B cell (primary cell): ENCODE data around the gene DNAH8. TPM values are rescaled to one million over a fixed set of nuclear protein-coding genes. Genes with fewer than 3 reads are reported as not detected.

ENCODE experiments used
- ATAC-seq: fragments of 200-7000 bp; cut with Tn5 transposase; one replicate; pipeline ENCODE4 v1.10.0; 2021; ENCODE audit warnings: low read depth, mild to moderate bottlenecking, moderate number of reproducible peaks, moderate library complexity
- CTCF ChIA-PET: fragments of 350-600 bp; sonication (Branson Sonifier 250); formaldehyde crosslinking; loops from one replicate; lab custom pipeline; 2021; ENCODE audit warnings: antibody characterized with exemption, inconsistent platforms; lab: Charles Lee
- POLR2A ChIA-PET: fragments of 350-600 bp; sonication (Branson Sonifier 250); formaldehyde crosslinking; loops from one replicate; lab custom pipeline; 2021; ENCODE audit warnings: antibody characterized with exemption; lab: Charles Lee
- DNase-seq: peaks from one replicate; pipeline ENCODE4 v3.0.0; 2013
- H2AFZ ChIP-seq: 2 replicates; pipeline ENCODE4 v1.6.1; 2012; ENCODE audit warnings: mild to moderate bottlenecking, low read depth, low read length; ENCODE audit not compliant: insufficient read depth, poor library complexity, severe bottlenecking
- H3K27ac ChIP-seq, 2 donors: 1 replicate in 1 of 2; 2 replicates in 1 of 2; pipeline ENCODE4 v1.5.1; 2012 to 2013; ENCODE audit warnings: low read length in 2 of 2, mild to moderate bottlenecking in 2 of 2, moderate library complexity in 1 of 2
- H3K27me3 ChIP-seq, 4 experiments: fragments of 200-600 bp in 1 of 4; sonication (generic) in 1 of 4; replicated peaks in 1 of 4; 1 replicate in 2 of 4; 2 replicates in 2 of 4; pipeline versions ENCODE4 v1.6.1 to v1.7.0; 2013 to 2016; ENCODE audit warnings: low read length in 3 of 4, mild to moderate bottlenecking in 2 of 4, mixed read lengths in 1 of 4, moderate library complexity in 1 of 4; ENCODE audit not compliant: insufficient read depth in 4 of 4, control insufficient read depth in 3 of 4; ENCODE audit errors: control extremely low read depth in 1 of 4
- H3K36me3 ChIP-seq, 2 experiments: replicated peaks in 1 of 2; 1 replicate in 1 of 2; 2 replicates in 1 of 2; pipeline versions ENCODE4 v1.6.1 to v1.7.1; 2013; ENCODE audit warnings: low read length in 1 of 2; ENCODE audit not compliant: insufficient read depth in 2 of 2, control insufficient read depth in 1 of 2; ENCODE audit errors: control extremely low read depth in 1 of 2, extremely low read depth in 1 of 2
- H3K4me1 ChIP-seq, 2 donors: fragments of 200-600 bp in 1 of 2; sonication (generic) in 1 of 2; 1 replicate in 1 of 2; 2 replicates in 1 of 2; pipeline versions ENCODE4 v1.5.1 to v1.6.1; 2013 to 2017; ENCODE audit warnings: low read length in 2 of 2; ENCODE audit not compliant: control insufficient read depth in 2 of 2, insufficient read depth in 2 of 2
- H3K4me2 ChIP-seq: replicated peaks from 2 replicates; pipeline ENCODE3; 2012; ENCODE audit warnings: mild to moderate bottlenecking, low read depth, low read length; ENCODE audit not compliant: poor library complexity, severe bottlenecking
- H3K4me3 ChIP-seq, 5 experiments: fragments of 200-600 bp in 1 of 5; sonication (generic) in 1 of 5; 1 replicate in 3 of 5; 2 replicates in 2 of 5; pipeline versions ENCODE4 v1.5.1 to v1.7.0; 2011 to 2016; ENCODE audit warnings: low read length in 4 of 5, mild to moderate bottlenecking in 4 of 5, low read depth in 2 of 5, control low read depth in 1 of 5, moderate library complexity in 1 of 5; ENCODE audit not compliant: insufficient read depth in 1 of 5; ENCODE audit errors: control extremely low read depth in 1 of 5, extremely low read depth in 1 of 5
- H3K79me2 ChIP-seq: fragments of 200-600 bp; sonication (generic); one replicate; pipeline ENCODE4 v1.6.0; 2016; ENCODE audit warnings: low read length; ENCODE audit not compliant: control insufficient read depth, insufficient read depth
- H3K9ac ChIP-seq: fragments of 200-600 bp; sonication (generic); 2 replicates; pipeline ENCODE4 v1.6.1; 2017; ENCODE audit warnings: mild to moderate bottlenecking, low read length, moderate library complexity
- H3K9me3 ChIP-seq, 3 donors: one replicate each; pipeline versions ENCODE4 v1.6.1 to v1.7.1; 2013; ENCODE audit warnings: low read length in 2 of 3; ENCODE audit not compliant: control insufficient read depth in 2 of 3, insufficient read depth in 1 of 3; ENCODE audit errors: control extremely low read depth in 1 of 3
- H4K20me1 ChIP-seq: 2 replicates; pipeline ENCODE4 v1.6.0; 2012; ENCODE audit warnings: mild to moderate bottlenecking, low read length; ENCODE audit not compliant: insufficient read depth, control insufficient read depth, poor library complexity, severe bottlenecking
- H3K27ac Mint-ChIP-seq: one replicate; pipeline ENCODE4 v1.8.0; 2021; ENCODE audit warnings: mixed read lengths
- H3K27me3 Mint-ChIP-seq: one replicate; pipeline ENCODE4 v1.8.0; 2021; ENCODE audit warnings: mixed read lengths
- H3K4me1 Mint-ChIP-seq: one replicate; pipeline ENCODE4 v1.8.0; 2021; ENCODE audit warnings: mixed read lengths
- H3K4me3 Mint-ChIP-seq: one replicate; pipeline ENCODE4 v1.8.0; 2021; ENCODE audit warnings: mixed read lengths
- H3K9me3 Mint-ChIP-seq: one replicate; pipeline ENCODE4 v1.8.0; 2022; ENCODE audit warnings: mixed read lengths; ENCODE audit not compliant: insufficient read depth
- EZH2 ChIP-seq: IDR thresholded peaks from 2 replicates; pipeline ENCODE4 v1.6.1; 2012; ENCODE audit warnings: borderline replicate concordance, low read depth, mild to moderate bottlenecking, moderate library complexity, low read length; ENCODE audit not compliant: insufficient read depth, poor library complexity, severe bottlenecking
- WGBS: methylation state at CpG from one replicate; pipeline ENCODE4 v1.1.5; 2013; ENCODE audit warnings: missing lambda C conversion rate; ENCODE audit not compliant: insufficient coverage; 5-methylcytosine and 5-hydroxymethylcytosine counted together
- intact Hi-C: fragments of 100-400 bp; cut with micrococcal nuclease; formaldehyde crosslinking; loops from one replicate; pipeline ENCODE4 v1.10.0; 2022
- polyA plus RNA-seq: library from polyadenylated mRNA; depleted of rRNA; stranded (reverse); fragments of >200 nt; gene quantifications from 2 replicates; pipeline ENCODE4 v1.2.3, GENCODE V29; 2012
- total RNA-seq, 2 donors: library from RNA; stranded (reverse); fragments of 120-200 nt in 1 of 2; gene quantifications; 1 replicate in 1 of 2; 2 replicates in 1 of 2; pipeline versions ENCODE4 v1.2.3 to v1.2.4, GENCODE V29; 2013 to 2022
- TF ChIP-seq, protein P1 (sequence below): fragments of 200-600 bp; IDR thresholded peaks from one replicate; pipeline ENCODE4 v1.8.0; 2022; ENCODE audit warnings: antibody characterized with exemption, mild to moderate bottlenecking

Gene DNAH8
- total and polyA plus RNA-seq, 2 donors (not counting 1 experiment from before 2014, with no cell fraction given): 0.69 to 1.1 TPM

DNA sequence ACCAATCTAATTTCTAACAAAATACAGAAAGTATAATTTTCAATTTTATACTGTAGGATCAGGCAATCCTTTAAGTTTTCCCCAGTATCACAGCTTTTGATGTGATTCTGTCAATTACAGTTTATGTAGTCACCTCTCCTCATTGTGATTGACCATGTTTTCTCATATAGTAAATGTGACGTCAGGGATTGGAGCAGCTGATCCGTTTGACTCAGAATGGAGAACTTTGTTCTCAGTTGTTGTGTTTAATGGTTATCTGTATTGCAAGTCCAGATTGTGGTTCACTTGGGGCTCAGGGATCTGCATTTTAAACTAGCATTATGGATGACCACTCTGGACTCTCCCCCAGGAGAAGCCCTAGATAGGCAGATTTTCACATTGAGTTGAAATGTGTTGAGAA is 90.6 kb downstream of the DNAH8 start:
- Histone ChIP-seq H3K79me2 (no peaks in the 10 kb centered on the region), H3K9ac (no peak overlapping the region), H3K4me3 (no peak overlapping the region), H4K20me1 (no peaks in the 10 kb centered on the region), H3K9me3 (no peaks in the 10 kb centered on the region), H3K27me3 (peaks cover 0 to 5% (median 1%) of the 10 kb centered on the region in 4 experiments), H3K4me1 (no peaks in the 10 kb centered on the region), H3K4me2 (no peak overlapping the region), H2AFZ (no peak overlapping the region), H3K27ac (no peak overlapping the region), H3K36me3 (no peaks in the 10 kb centered on the region)
- H3K27ac Mint-ChIP-seq: no peak overlapping the region
- H3K4me1 Mint-ChIP-seq: peaks cover 2% of the 10 kb centered on the region
- H3K27me3 Mint-ChIP-seq: no peaks in the 10 kb centered on the region
- H3K4me3 Mint-ChIP-seq: no peak overlapping the region
- WGBS: 83% methylated on average over 2 of the region's 2 CpGs
- ATAC-seq (no peak), DNase-seq (no peak)
- intact Hi-C loops: no loop called here
- no peak for TF ChIP-seq EZH2
- TF ChIP-seq, protein P1, sequence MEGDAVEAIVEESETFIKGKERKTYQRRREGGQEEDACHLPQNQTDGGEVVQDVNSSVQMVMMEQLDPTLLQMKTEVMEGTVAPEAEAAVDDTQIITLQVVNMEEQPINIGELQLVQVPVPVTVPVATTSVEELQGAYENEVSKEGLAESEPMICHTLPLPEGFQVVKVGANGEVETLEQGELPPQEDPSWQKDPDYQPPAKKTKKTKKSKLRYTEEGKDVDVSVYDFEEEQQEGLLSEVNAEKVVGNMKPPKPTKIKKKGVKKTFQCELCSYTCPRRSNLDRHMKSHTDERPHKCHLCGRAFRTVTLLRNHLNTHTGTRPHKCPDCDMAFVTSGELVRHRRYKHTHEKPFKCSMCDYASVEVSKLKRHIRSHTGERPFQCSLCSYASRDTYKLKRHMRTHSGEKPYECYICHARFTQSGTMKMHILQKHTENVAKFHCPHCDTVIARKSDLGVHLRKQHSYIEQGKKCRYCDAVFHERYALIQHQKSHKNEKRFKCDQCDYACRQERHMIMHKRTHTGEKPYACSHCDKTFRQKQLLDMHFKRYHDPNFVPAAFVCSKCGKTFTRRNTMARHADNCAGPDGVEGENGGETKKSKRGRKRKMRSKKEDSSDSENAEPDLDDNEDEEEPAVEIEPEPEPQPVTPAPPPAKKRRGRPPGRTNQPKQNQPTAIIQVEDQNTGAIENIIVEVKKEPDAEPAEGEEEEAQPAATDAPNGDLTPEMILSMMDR: no peak
- no peaks in the 10 kb centered on the region for H3K9me3 Mint-ChIP-seq
- ChIA-PET CTCF (no interaction called here), POLR2A (no interaction called here)

DNA sequence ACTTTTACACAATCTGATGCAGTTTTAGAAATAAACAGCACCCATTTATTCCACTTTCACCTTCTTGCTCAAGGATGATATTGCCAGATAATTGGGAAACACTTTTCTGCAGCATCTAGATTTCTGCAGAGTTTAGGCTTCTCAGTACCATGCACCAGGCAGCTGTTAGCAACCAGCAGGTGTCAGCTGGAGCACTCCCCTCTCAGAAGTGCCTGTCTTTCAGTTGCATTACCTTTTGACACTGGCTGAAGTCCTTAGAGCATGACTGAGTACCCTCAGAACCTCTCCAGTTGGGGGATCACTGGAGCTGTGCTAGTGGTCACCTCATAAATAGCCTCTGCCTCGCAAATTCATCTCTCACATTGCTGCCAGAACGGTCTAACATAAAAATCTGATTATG is 91.2 kb downstream of the DNAH8 start:
- no peak overlapping the region for H3K4me3 ChIP-seq

More for the DNA sequence above, 91.2 kb downstream of the DNAH8 start:
- intact Hi-C loops: no loop called here
- DNase-seq (no peak), ATAC-seq (no peak)
- ChIA-PET CTCF (no interaction called here), POLR2A (no interaction called here)
- H3K9me3 Mint-ChIP-seq: no peaks in the 10 kb centered on the region
- H4K20me1 ChIP-seq: no peaks in the 10 kb centered on the region
- no peaks in the 10 kb centered on the region for H3K4me1 ChIP-seq
- TF ChIP-seq, protein P1: no peak
- TF ChIP-seq EZH2: no peak
- no CpG with 5 or more reads among the region's 2 CpGs for WGBS
- no peaks in the 10 kb centered on the region for H3K36me3 ChIP-seq
- no peaks in the 10 kb centered on the region for H3K79me2 ChIP-seq
- no peaks in the 10 kb centered on the region for H3K9me3 ChIP-seq
- no peak overlapping the region for H3K27ac Mint-ChIP-seq
- no peaks in the 10 kb centered on the region for H3K27me3 Mint-ChIP-seq
- no peak overlapping the region for H3K27ac ChIP-seq
- H3K4me1 Mint-ChIP-seq: peaks cover 2% of the 10 kb centered on the region
- H3K4me3 Mint-ChIP-seq: no peak overlapping the region
- no peak overlapping the region for H3K9ac ChIP-seq
- H3K27me3 ChIP-seq: peaks cover 0 to 5% (median 1%) of the 10 kb centered on the region in 4 experiments
- H2AFZ ChIP-seq: no peak overlapping the region
- no peak overlapping the region for H3K4me2 ChIP-seq
